Peyer's patch (tissue), 4 donors: Measurements from ENCODE around the gene RAD9B. TPM values are rescaled to one million over a fixed set of nuclear protein-coding genes. Genes with fewer than 3 reads are reported as not detected.

Experiments
- DNase-seq, 3 donors: peaks; one replicate each; pipeline ENCODE4 v3.0.0-alpha.2; 2017 to 2019
- H3K27ac ChIP-seq, 4 donors: fragments of 200-600 bp; sonication (generic); one replicate each; pipeline ENCODE4 v1.5.1; 2016 to 2019
- H3K27me3 ChIP-seq, 2 donors: fragments of 200-600 bp; sonication (generic); one replicate each; pipeline ENCODE4 v1.5.1; 2019
- H3K36me3 ChIP-seq, 3 donors: fragments of 200-600 bp; sonication (generic); one replicate each; pipeline ENCODE4 v1.5.1; 2016 to 2019
- H3K4me1 ChIP-seq, 4 donors: fragments of 200-600 bp; sonication (generic); one replicate each; pipeline ENCODE4 v1.5.1; 2016 to 2019
- H3K4me3 ChIP-seq, 4 donors: fragments of 200-600 bp; sonication (generic); 1 replicate in 3 of 4; 2 replicates in 1 of 4; pipeline ENCODE4 v1.5.1; 2016 to 2019; ENCODE audit warnings: mild to moderate bottlenecking in 1 of 4
- H3K9me3 ChIP-seq, 4 donors: fragments of 200-600 bp; sonication (generic); one replicate each; pipeline ENCODE4 v1.5.1; 2016 to 2019; ENCODE audit warnings: mild to moderate bottlenecking in 1 of 4
- POLR2A ChIP-seq, 2 donors: fragments of 450-650 bp; IDR thresholded peaks; one replicate each; pipeline ENCODE4 v1.5.1; 2017; ENCODE audit warnings: antibody characterized with exemption in 2 of 2, mild to moderate bottlenecking in 2 of 2, moderate library complexity in 2 of 2
- total RNA-seq, 4 donors: library from RNA; depleted of rRNA; stranded (reverse); fragments of >200 nt; gene quantifications; one replicate each; pipeline ENCODE4 v1.1.0, GENCODE V29; 2016
- TF ChIP-seq, protein P1 (sequence below), 6 experiments: fragments of 450-650 bp in 4 of 6; fragments of 200-600 bp in 2 of 6; sonication (generic) in 1 of 6; IDR thresholded peaks; one replicate each; pipeline ENCODE4 v1.5.1; 2017 to 2019; ENCODE audit warnings: antibody characterized with exemption in 6 of 6, mild to moderate bottlenecking in 3 of 6, moderate library complexity in 1 of 6

The RAD9B gene
- total RNA-seq, 4 donors from 2014 or later = 0.40 to 0.83 TPM; not detected in 2

DNA sequence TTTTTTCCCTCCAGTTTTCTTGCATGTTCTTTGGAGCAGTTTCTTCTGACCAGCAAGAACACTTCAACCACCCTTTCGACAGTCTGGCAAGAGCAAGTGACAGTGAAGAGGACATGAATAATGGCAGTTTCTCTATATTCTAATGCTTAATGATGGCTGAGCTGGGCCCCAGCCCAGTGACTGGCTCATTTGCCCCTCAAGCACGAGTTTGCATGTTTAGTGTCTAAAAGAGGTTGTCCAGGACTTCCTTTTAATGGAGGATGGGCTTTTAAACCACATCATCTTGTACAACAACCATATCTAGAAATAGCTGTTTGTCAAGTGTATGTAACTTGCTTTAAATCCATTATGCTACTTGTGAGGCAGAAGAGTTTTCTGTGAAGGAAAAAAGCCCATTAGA lies 28.4 kb downstream of the RAD9B start:
- Histone ChIP-seq H3K27ac (no peak overlapping the region), H3K9me3 (no peaks in the 10 kb centered on the region), H3K27me3 (no peaks in the 10 kb centered on the region), H3K4me3 (no peak overlapping the region), H3K36me3 (peaks cover 0 to under 1% (median 0%) of the 10 kb centered on the region in 3 donors), H3K4me1 (peaks cover 0 to 25% (median 0%) of the 10 kb centered on the region in 4 donors)
- no peak for TF ChIP-seq POLR2A (IDR thresholded peaks at IDR 0.05)
- TF ChIP-seq, protein P1, sequence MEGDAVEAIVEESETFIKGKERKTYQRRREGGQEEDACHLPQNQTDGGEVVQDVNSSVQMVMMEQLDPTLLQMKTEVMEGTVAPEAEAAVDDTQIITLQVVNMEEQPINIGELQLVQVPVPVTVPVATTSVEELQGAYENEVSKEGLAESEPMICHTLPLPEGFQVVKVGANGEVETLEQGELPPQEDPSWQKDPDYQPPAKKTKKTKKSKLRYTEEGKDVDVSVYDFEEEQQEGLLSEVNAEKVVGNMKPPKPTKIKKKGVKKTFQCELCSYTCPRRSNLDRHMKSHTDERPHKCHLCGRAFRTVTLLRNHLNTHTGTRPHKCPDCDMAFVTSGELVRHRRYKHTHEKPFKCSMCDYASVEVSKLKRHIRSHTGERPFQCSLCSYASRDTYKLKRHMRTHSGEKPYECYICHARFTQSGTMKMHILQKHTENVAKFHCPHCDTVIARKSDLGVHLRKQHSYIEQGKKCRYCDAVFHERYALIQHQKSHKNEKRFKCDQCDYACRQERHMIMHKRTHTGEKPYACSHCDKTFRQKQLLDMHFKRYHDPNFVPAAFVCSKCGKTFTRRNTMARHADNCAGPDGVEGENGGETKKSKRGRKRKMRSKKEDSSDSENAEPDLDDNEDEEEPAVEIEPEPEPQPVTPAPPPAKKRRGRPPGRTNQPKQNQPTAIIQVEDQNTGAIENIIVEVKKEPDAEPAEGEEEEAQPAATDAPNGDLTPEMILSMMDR (IDR thresholded peaks at IDR 0.05) = no peak
- no peak for DNase-seq

DNA sequence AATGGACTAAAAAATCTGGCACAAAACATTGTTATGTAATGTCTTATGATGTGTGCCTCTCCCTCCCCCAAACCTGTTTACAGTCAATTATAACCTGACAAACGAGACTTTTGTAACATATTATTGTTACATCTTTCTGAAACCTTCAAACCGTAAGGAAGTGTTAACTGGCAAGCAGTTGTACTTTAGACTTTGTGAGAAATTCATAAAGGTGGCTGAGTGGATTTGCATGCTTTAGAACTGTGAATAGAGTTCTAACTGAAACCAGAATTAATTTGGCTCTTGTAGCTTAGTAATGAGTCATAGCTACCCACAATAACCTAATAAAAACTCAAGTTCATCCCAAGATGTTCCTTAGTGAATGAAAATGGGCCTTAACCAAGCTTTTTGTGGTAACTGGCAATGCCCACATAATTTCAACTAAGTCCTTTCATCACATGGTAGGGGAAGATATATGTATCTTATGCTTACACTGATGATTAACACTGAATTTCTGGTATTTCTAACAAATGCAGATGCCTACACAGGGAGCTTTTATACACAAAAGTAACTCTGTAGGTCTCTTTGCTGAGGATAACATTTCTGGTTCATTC lies 29.7 kb downstream of the RAD9B start:
- Histone ChIP-seq H3K27me3 (no peaks in the 10 kb centered on the region), H3K4me3 (no peak overlapping the region), H3K9me3 (no peaks in the 10 kb centered on the region), H3K36me3 (peaks cover 0 to 13% (median 0%) of the 10 kb centered on the region in 3 donors), H3K27ac (peak overlapping the region in 3 of 4 donors; percentile 5 to 46 (median 9)), H3K4me1 (peaks cover 0 to 25% (median 0%) of the 10 kb centered on the region in 4 donors)
- no peak for DNase-seq
- TF ChIP-seq, protein P1 (IDR thresholded peaks at IDR 0.05) = no peak
- no peak for TF ChIP-seq POLR2A (IDR thresholded peaks at IDR 0.05)

DNA sequence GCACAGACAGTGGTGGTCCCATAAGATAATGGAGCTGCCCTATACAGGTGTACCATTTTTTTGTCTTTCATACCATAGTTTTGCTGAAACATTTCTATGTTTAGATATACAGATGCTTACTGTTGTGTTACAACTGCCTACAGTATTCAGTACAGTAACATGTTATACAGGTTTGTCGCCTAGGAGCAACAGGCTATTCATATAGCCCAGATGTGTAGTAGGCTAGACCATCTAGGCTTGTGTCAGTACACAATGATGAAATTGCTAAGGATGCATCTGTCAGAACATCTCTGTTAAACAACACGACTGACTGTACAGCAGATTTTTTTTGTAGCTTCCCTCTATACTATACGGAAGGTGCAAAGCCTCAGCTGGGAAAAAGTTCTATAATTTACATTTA lies 30.5 kb downstream of the RAD9B start:
- Histone ChIP-seq H3K9me3 (no peaks in the 10 kb centered on the region), H3K27ac (peak overlapping the region in 2 of 4 donors; percentile 9 to 46), H3K4me3 (no peak overlapping the region), H3K4me1 (peaks cover 0 to 27% (median 0%) of the 10 kb centered on the region in 4 donors), H3K27me3 (no peaks in the 10 kb centered on the region), H3K36me3 (peaks cover 0 to 21% (median 0%) of the 10 kb centered on the region in 3 donors)
- DNase-seq = no peak
- TF ChIP-seq, protein P1 (IDR thresholded peaks at IDR 0.05) = no peak
- TF ChIP-seq POLR2A (IDR thresholded peaks at IDR 0.05) = no peak

DNA sequence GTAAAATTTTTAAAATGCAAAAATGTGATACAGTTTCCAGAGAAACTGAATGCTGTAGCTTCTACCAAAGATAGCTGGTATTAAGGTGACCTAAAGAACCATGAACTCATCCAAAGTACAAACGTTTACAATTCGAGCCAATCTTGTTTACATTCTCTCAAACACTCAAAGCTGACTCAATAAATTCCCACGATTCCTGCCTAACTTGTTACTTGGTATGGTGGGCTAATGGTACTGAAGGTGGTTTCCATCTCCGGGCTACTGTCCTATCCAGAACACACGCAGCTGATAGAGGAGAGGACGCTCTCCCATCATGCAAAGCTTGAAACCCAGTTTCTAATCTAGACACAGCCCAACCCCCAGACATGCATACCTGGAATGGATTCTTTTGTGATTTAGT lies 31.5 kb downstream of the RAD9B start:
- peaks cover 0 to 37% (median 0%) of the 10 kb centered on the region in 4 donors for H3K4me1 ChIP-seq
- H3K4me3 ChIP-seq = no peak overlapping the region
- TF ChIP-seq, protein P1 (IDR thresholded peaks at IDR 0.05) = no peak
- TF ChIP-seq POLR2A (IDR thresholded peaks at IDR 0.05) = no peak
- peaks cover 0 to 30% (median 0%) of the 10 kb centered on the region in 3 donors for H3K36me3 ChIP-seq
- no peaks in the 10 kb centered on the region for H3K9me3 ChIP-seq
- peak overlapping the region in 1 of 4 donors; percentile 9 for H3K27ac ChIP-seq
- no peaks in the 10 kb centered on the region for H3K27me3 ChIP-seq
- DNase-seq = no peak

DNA sequence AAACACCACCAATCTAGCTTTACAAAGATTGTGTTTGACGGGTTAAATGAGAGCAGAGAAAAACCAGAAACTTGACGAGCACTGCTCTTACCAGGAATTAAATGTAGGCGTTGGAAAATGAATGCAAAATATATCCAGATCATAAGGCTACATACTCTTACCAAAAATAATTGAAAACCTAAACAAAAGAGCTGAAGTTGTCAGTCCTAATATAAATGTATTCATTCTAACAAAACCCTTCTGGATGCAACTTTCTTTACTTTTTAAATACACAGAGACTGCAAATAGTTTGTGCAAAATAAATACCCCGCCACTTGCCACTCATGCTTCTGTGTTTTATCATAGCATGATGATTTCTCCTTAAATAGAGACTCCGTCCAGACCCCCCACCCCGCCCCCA lies 32.7 kb downstream of the RAD9B start:
- H3K4me1 ChIP-seq = peaks cover 0 to 43% (median 0%) of the 10 kb centered on the region in 4 donors
- no peaks in the 10 kb centered on the region for H3K27me3 ChIP-seq
- no peak for TF ChIP-seq POLR2A (IDR thresholded peaks at IDR 0.05)
- TF ChIP-seq, protein P1 (IDR thresholded peaks at IDR 0.05) = no peak
- DNase-seq = no peak
- no peak overlapping the region for H3K27ac ChIP-seq
- no peaks in the 10 kb centered on the region for H3K9me3 ChIP-seq
- H3K4me3 ChIP-seq = no peak overlapping the region
- peaks cover 0 to 41% (median 0%) of the 10 kb centered on the region in 3 donors for H3K36me3 ChIP-seq
